Peyer's patch (tissue), 4 donors: ENCODE measurements around the gene APPBP2.

Experiments
- CTCF ChIP-seq, 6 experiments: fragments of 450-650 bp in 4 of 6; fragments of 200-600 bp in 2 of 6; sonication (generic) in 1 of 6; IDR thresholded peaks; one replicate each; pipeline ENCODE4 v1.5.1; 2017 to 2019; ENCODE audit warnings: antibody characterized with exemption in 6 of 6, mild to moderate bottlenecking in 3 of 6, moderate library complexity in 1 of 6
- POLR2A ChIP-seq, 2 donors: fragments of 450-650 bp; IDR thresholded peaks; one replicate each; pipeline ENCODE4 v1.5.1; 2017; ENCODE audit warnings: antibody characterized with exemption in 2 of 2, mild to moderate bottlenecking in 2 of 2, moderate library complexity in 2 of 2

- TF ChIP-seq POLR2A (IDR thresholded peaks at IDR 0.05) (no peak), CTCF (IDR thresholded peaks at IDR 0.05) (no peak)
Measured at GRCh38 chr17:60493847-60494321, 32.2 kb downstream of the APPBP2 start.
